Superior temporal gyrus (tissue), 1 donor: ENCODE data around the gene CIAPIN1.

Experiments used
- DNase-seq: peaks from one replicate; pipeline ENCODE4 v3.0.0-alpha.2; 2016; ENCODE audit errors: extremely low spot score

CIAPIN1 gene

GRCh38 chr16:57447186-57447962 lies at the start of gene CIAPIN1, which contains the start of gene COQ9:
CIAPIN1 (minus strand) TSS chr16:57447385; CDS start chr16:57440928, 6,457 bp downstream.
COQ9 (plus strand) TSS chr16:57447479; CDS start chr16:57447506, 27 bp downstream.
- peak; percentile 88 for DNase-seq

GRCh38 chr16:57493767-57494166 lies 46.6 kb upstream of the CIAPIN1 start:
- no peak for DNase-seq

- DNase-seq = no peak
Measured at GRCh38 chr16:57489229-57489628, 42.0 kb upstream of the CIAPIN1 start.

GRCh38 chr16:57486858-57487834 lies 40.0 kb upstream of the CIAPIN1 start:
- DNase-seq = no peak

- peak; percentile 41 for DNase-seq
Measured at GRCh38 chr16:57485916-57486857, 39.0 kb upstream of the CIAPIN1 start, which contains the start of gene DOK4. DOK4 (minus strand) TSS chr16:57486493; CDS start chr16:57479507, 6,986 bp downstream.

GRCh38 chr16:57485091-57485915 lies 38.1 kb upstream of the CIAPIN1 start:
- DNase-seq = no peak

GRCh38 chr16:57484515-57485005 lies 37.4 kb upstream of the CIAPIN1 start:
- DNase-seq = no peak

GRCh38 chr16:57483725-57484514 lies 36.7 kb upstream of the CIAPIN1 start:
- DNase-seq = no peak

GRCh38 chr16:57482845-57483545 lies 35.8 kb upstream of the CIAPIN1 start:
- DNase-seq = no peak

- no peak for DNase-seq
Measured at GRCh38 chr16:57481421-57481820, 34.2 kb upstream of the CIAPIN1 start.

- DNase-seq = no peak
Measured at GRCh38 chr16:57480754-57481230, 33.6 kb upstream of the CIAPIN1 start.

- DNase-seq = no peak
Measured at GRCh38 chr16:57479976-57480753, 33.0 kb upstream of the CIAPIN1 start.

- DNase-seq = no peak
Measured at GRCh38 chr16:57479205-57479975, 32.2 kb upstream of the CIAPIN1 start.

- DNase-seq = no peak
Measured at GRCh38 chr16:57478396-57479204, 31.4 kb upstream of the CIAPIN1 start.

- no peak for DNase-seq
Measured at GRCh38 chr16:57477531-57478202, 30.5 kb upstream of the CIAPIN1 start.
